Stimulated activated CD4-positive, alpha-beta T cell treated with anti-CD3 and anti-CD28 coated beads, Interleukin-2, amount 100 ng/mL, for 4 hours (primary cell): ENCODE data around the gene SEPTIN5.

Experiments
- DNase-seq: peaks from one replicate; pipeline ENCODE4 v3.0.0-alpha.2; 2020; ENCODE audit warnings: low read depth

SEPTIN5 gene

GRCh38 chr22:19733755-19734154 lies 19.5 kb downstream of the SEPTIN5 start:
- no peak for DNase-seq

GRCh38 chr22:19734163-19734562 lies 19.9 kb downstream of the SEPTIN5 start:
- no peak for DNase-seq

GRCh38 chr22:19734837-19735382 lies 20.6 kb downstream of the SEPTIN5 start:
- no peak for DNase-seq

- DNase-seq: no peak
Observed at GRCh38 chr22:19735665-19736510, 21.6 kb downstream of the SEPTIN5 start.

- no peak for DNase-seq
Observed at GRCh38 chr22:19737846-19738663, 23.8 kb downstream of the SEPTIN5 start.

GRCh38 chr22:19738664-19739447 lies 24.6 kb downstream of the SEPTIN5 start:
- no peak for DNase-seq

- no peak for DNase-seq
Observed at GRCh38 chr22:19739448-19739895, 25.2 kb downstream of the SEPTIN5 start.

- no peak for DNase-seq
Observed at GRCh38 chr22:19739911-19740449, 25.7 kb downstream of the SEPTIN5 start.

- no peak for DNase-seq
Observed at GRCh38 chr22:19740586-19740985, 26.3 kb downstream of the SEPTIN5 start.

- DNase-seq: no peak
Observed at GRCh38 chr22:19741053-19741452, 26.8 kb downstream of the SEPTIN5 start.

GRCh38 chr22:19742160-19743066 lies 28.1 kb downstream of the SEPTIN5 start:
- no peak for DNase-seq

GRCh38 chr22:19743081-19743480 lies 28.8 kb downstream of the SEPTIN5 start:
- no peak for DNase-seq

GRCh38 chr22:19743651-19744050 lies 29.3 kb downstream of the SEPTIN5 start:
- no peak for DNase-seq

GRCh38 chr22:19744350-19745006 lies 30.2 kb downstream of the SEPTIN5 start:
- no peak for DNase-seq

- no peak for DNase-seq
Observed at GRCh38 chr22:19745155-19746101, 31.1 kb downstream of the SEPTIN5 start.

GRCh38 chr22:19746726-19747125 lies 32.4 kb downstream of the SEPTIN5 start:
- DNase-seq: no peak

GRCh38 chr22:19747551-19747950 lies 33.2 kb downstream of the SEPTIN5 start:
- DNase-seq: no peak

- DNase-seq: no peak
Observed at GRCh38 chr22:19748139-19748538, 33.8 kb downstream of the SEPTIN5 start.
